ENCODE measurements around the gene CALCOCO1. TPM values are rescaled to one million over a fixed set of nuclear protein-coding genes. Genes with fewer than 3 reads are reported as not detected.

CALCOCO1 gene
- total RNA-seq, 2 donors from 2014 or later, result 141 to 160 TPM

DNA sequence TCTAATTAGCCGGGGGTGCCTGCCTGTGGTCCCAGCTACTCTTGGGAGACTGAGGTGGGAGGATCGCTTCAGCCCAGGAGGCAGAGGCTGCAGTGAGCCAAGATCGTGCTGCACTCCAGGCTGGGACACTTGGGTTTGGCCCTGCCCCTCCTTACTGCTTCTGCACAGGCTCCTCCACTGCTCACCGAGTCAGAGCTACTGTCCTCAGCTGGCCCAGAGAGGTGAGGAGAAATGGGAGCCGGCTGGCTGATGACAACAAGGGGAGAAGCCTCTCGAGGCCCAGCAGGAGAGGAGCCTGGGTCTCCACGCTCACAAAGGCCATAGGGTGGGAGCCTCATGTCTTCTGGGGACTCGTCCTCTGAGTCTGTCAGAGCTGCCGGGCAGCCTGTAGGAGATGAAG is 13.7 kb downstream of the CALCOCO1 start:
- no peak for DNase-seq
- intact Hi-C loops (cut with DNase I), result no loop called here
- ATAC-seq, result no peak

DNA sequence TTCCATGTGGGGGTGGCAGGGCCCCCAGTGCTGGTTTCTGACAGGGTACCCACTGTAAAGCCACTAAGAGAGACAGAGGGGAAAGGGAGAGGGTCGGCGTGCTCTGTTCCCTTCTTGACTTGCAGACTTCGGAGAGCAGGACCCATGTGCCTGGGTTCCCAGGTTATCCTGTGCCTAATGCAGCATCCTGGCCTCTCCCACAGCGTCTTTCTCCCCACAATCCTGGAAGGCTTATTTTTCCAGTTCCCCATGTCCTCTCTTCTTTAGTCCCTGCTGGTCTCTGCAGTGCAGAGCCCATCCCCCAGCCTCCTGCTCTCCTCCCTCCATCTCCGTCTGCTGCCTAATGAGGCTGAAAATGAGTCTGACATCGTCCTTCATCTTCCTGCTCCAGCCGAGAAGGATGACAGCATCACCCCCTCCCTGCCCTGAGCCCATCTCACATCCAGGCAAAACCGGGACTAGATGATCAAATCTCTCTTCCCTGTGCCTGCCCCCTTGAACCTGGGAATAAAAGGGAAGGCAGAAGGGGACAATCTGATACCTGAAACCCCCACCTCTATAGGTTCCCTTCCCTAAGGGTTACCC is 15.1 kb downstream of the CALCOCO1 start:
- intact Hi-C loops (cut with DNase I), result no loop called here
- no peak for DNase-seq

DNA sequence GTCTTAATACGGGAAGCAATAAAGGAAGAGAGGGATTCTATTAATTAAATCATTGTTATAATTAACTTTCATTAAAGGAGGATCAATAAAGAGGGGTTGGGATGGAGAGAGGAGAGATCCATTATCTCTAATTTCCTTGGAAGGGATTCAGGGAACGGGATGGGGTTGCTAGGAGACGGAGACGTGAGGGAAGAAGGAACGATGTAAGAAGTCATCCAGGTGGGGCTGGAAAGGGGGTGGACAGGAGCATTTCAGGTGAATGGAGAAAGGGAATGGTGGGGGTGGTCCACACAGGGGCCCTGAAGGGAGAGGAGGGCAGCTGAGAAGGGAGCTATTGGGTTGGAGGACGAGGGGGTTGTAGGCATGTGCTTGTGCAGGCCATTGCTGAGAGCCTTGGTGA is 17.2 kb downstream of the CALCOCO1 start:
- DNase-seq (no peak), ATAC-seq (no peak)
- intact Hi-C loops (cut with DNase I), result no loop called here

More for the DNA sequence above, 15.1 kb downstream of the CALCOCO1 start:
- no peak for ATAC-seq

DNA sequence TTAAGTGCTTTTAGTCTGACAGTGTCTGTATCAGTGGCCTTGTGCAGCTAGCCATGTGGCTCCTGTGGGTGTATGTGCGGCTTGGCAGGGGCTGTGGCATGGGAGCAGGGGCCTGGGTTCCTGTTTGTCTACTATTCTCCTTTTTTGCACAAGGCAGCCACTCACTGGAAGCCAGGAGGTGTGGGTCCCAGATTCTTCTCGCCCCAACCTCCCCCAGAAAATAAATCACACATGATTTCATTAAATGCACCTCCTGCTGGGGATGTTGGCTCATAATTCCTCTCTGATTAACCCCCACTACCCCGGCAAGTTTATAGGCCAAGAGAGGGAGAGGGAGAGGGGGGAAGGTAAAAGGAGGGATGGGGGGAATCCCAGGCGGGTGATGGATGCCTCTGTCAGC is 17.6 kb downstream of the CALCOCO1 start:
- DNase-seq (no peak), ATAC-seq (no peak)
- intact Hi-C loops (cut with DNase I), result no loop called here

DNA sequence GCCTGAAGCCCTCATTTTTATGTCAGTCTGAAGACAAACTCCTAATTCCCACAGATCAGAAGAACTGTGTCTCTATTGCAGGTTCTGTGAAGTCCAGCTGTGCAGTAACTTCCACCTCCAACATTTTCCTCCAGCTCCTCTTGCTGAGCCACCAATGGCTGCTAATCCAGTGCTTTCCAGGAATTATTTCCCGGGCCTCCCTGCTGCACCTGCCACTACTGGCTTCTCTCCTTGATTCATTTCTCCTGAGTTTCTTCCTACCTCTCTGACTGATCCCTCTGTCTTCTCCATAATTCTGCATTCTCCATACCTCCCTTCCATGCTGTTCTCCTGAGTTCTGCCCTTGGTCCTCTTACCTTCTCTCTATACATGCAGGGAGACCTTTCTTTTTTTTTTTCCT is 21.2 kb downstream of the CALCOCO1 start:
- no peak for DNase-seq

DNA sequence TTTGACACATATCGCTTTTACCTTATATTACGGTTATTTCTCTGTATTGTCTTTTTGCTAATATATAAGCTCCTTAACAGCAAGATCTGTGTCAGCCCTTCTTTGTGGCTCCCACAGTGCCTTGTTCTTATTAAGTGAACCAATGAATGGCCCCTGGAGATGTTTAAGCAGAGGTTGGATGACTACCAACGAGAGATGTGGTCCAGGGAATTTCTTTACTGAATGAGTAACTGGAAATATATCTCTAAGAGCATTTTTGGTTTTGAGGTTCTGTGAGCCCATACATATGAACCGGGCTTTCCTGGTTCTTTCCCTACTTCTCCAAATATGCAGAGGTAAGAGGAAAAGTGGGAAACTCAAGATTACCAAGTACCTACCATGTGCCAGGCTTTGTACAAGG is 23.5 kb downstream of the CALCOCO1 start:
- no peak for DNase-seq
- no peak for ATAC-seq
- intact Hi-C loops (cut with DNase I), result loop anchor here in 1 of 2 donors (2.0 kb wide), 1 partner anchor 39 kb away; no protein-coding TSS in a partner anchor

More for the DNA sequence above, 21.2 kb downstream of the CALCOCO1 start:
- intact Hi-C loops (cut with DNase I), result no loop called here
- ATAC-seq, result no peak

DNA sequence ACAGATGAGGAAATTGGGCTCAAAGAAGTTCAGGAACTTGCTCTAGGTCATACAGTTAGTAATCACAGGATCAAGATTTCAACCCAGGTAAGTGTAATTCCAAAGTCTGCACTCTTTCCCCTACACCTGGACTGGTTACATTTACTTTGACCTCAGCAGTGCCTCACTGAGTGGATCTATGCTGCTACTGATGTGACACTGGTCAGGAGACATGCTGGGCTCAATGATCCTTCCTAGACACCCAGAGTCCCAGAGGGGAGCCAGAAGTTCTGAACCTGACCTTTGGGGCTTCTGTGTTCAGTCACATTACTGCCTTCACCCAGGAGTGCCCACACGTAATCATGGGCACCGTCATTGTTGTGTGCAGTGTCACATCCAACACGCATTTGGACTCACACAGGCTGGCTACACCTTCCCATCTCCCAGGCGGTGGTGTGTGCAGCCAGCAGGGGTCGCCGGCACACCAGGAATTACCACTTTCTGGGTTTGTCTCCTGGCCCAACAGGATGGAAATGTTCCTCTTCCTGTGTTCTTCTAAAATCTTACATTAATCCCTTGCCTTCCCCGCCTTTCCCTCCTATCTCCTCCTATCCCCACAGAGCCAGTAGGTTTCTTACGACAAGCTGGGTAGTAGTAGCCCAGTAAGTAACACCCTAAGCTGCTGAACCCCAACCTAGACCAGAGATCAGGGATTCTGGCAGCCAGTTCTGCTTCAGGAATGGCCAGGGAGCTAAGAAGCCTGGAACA is 25.6 kb downstream of the CALCOCO1 start:
- ATAC-seq (peak; percentile 94 to 95), DNase-seq (peak; percentile 86)
- intact Hi-C loops (cut with DNase I), result loop anchor here (1.0 to 2.0 kb wide), 3 partner anchors 41 to 45 kb away; no protein-coding TSS in a partner anchor

DNA sequence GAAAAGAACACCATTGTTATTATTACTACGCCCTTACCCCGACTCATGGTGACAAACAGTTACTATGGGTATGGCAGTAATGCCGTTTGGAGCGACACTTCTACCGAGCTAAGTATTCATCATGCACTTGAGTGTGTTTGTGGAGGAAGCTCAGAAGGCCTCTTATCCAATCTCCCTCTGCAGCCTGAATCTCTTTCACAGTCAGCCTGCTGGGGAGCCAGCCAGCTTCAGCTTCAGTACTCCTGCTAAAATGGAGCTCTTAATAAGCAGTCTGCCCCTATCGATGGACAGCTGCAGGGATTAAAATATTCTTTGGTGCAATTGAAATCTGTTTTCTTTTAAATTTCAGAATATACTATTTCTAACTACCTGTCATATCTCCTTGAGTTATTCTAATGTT is 26.7 kb downstream of the CALCOCO1 start:
- intact Hi-C loops (cut with DNase I), result loop anchor here in 1 of 2 donors (2.0 kb wide), 1 partner anchor 44 kb away; no protein-coding TSS in a partner anchor
- DNase-seq, result no peak
- no peak for ATAC-seq

DNA sequence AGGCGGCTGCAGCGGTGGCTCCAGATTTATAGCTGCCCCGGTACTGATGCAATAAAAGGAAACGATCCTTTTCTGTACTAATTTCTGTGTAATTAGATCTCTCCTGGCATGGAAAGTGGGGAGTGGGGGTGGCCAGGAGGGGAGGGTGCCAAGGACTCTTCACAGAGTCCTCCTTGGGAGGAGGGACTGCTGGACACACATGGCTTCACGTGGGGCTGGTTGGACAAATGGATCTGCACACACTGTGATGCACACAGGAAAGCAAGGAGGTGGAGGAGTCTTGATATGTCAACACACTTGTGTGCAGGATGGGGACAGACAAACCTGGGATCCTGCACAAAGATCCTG is 27.6 kb downstream of the CALCOCO1 start:
- ATAC-seq (no peak), DNase-seq (no peak)
- intact Hi-C loops (cut with DNase I), result loop anchor here in 1 of 2 donors (2.0 kb wide), 1 partner anchor 45 kb away; no protein-coding TSS in a partner anchor

DNA sequence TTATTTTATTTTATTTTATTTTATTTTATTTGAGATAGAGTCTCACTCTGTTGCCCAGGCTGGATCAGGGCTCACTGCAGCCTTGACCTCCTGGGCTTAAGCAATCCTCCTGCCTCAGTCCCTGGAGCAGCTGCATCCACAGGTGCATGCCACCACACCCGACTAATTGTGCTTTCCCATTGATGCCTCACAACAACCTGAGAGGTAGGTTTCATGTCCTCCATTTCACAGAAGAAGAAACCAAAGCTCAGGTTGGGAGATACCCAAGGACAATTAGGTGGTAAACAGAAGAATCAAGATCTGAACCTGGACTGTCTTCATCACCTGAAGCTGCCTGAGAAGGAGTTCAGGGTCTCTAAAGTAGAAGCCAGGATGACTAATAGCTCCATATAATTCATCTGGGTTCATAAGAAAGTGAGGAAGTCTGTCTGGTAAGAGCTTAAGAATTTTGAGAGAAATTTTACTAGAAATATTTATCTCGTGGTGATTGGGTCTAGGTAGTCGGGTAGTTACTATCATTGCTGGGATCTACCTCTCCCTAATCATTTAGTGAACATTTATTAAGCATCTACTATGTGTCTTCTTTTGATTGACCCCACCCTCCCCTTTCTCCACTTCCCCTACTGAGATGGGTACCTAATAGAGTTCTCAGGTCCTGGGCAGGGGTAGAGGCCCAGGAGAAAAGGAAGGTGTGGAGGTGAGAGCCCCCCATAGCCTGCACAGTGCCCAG is 28.1 kb downstream of the CALCOCO1 start:
- DNase-seq, result no peak
- intact Hi-C loops (cut with DNase I), result no loop called here
- ATAC-seq, result no peak

DNA sequence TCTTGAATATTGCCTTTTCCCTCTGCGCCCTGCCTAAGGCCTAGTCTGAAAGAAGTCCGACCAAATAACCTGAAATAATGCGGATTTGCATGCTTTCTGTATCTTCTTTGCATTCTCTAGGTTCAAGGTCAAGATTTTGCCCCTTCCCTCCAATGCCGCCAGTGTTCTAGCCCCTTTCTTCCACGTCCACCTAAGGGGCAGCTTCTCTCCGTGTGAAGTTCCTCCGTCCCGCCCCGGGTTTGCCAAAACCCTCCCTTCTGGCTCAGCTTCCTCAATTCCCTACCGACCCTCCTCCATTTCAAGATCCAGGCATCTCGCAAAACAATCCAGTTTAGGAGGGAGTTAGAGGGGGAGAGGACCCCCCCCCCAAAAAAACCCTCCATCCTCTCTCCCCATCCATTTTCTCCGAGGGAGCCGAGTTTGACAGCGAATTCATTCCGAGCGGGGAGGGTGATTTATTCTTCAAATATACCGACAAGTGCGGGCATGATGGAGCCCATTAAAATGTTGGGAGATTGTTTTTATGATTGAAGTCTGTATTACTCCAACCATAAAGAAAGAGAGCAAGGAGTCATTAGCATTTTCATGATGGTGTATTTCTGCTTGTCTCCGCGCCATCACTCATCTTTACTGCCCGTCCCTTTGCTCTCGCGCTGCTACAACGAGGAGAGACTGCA is 30.5 kb downstream of the CALCOCO1 start:
- ATAC-seq (peak; percentile 19 to 35), DNase-seq (no peak)
- intact Hi-C loops (cut with DNase I), result no loop called here

DNA sequence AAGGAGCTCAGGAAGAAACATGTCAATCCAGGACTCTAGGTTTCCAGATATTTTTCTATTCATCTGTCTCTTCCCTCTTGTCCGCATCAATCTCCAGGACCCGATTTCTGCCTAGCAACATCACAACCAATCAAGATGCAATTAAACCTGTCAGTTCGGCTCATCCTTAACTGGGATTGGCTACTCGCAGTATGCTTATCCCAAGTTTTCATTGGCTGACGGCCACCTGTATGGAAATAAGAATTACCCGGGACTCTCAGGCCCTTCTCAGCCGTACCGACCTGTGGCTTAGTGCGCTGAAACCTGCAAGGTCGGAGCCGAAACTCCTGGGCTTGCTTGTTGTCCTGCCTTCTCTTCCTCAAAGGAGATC is 31.0 kb downstream of the CALCOCO1 start:
- DNase-seq, result peak; percentile 69
- intact Hi-C loops (cut with DNase I), result no loop called here
- ATAC-seq, result peak; percentile 94

DNA sequence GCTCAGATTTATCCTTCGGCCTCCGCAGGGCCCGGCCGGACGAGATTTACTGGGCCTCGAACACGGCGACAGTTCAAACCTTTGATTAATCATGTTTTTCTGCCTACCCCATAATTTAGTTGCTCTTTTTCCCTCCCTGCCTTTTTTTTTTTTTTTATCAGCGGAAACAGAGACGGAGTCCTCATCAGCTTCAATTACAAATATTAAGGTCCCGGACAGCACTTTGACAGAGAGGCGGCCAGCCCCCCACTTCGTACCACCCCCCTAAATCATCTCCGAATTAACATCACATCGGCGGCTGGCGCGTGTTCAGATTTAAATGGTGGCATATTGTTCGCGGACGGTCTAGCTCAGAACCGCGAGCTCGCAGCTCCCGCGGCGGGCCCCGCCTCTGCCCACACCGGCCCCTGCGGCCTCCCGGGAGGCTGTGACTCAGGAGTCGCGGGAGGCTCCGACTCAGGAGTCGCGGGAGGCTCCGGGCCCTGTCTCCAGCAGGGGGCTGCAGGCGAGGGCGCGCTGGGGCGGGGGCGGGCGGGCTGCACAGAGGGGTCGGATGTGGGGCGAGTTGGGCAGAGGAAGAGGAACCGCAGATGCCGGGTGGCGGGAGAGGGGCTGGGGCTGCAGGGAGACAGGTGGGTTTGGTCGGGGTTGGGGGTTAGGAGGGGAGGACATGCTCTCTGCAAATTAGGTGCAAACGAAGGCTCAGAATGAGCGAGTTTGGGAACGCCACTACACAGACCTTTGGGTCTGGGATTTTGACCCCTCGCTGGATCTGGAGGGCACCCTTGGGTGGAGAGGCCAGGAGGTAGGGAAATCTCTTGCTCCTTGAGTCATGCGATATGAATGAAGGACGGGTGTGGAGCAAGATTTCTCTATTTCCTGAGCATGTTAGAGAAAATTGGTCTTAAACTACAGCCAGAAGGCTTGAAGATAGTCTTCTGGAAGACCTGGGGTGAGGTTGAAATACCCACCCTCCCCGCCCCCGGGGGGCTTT is 31.8 kb downstream of the CALCOCO1 start:
- peak; percentile 47 for DNase-seq
- ATAC-seq, result peak; percentile 24 to 80
- intact Hi-C loops (cut with DNase I), result no loop called here

DNA sequence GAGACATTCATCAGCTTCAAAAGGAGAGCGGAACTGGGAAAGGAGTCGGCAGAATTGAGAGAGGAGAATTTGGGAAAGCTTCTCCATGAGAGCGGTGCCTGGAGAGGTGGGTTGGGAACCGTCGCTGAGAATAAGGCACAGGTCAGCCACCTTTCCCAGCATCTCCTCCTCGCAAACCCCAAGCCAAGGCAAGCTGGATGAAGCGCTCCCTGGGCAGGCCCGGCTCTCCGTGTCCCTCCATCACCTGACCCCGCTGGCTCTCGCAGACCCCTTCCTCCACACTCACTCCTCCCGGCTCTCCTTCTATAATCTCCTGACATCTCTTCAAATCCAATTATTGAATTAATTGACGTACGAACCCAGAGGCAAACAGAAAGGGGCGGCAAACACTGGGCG is 32.5 kb downstream of the CALCOCO1 start:
- ATAC-seq (no peak), DNase-seq (no peak)
- intact Hi-C loops (cut with DNase I), result no loop called here

DNA sequence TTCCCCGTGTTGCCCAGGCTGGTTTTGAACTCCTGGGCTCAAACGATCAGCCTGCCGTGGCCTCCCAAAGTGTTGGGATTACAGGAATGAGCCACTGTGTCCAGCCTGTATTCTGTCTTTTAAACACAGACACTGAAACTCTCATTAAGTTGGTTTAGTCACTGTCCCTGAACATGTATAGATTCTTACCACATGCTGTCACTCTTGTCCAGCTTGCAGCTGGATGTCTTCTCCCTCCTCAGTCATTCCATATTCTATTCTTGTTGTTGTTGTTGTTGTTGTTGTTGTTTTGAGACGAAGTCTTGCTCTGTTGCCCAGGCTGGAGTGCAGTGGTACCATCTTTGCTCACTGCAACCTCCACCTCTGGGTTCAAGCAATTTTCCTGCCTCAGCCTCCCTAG is 39.1 kb downstream of the CALCOCO1 start:
- DNase-seq (no peak), ATAC-seq (no peak)
- intact Hi-C loops (cut with DNase I), result no loop called here

DNA sequence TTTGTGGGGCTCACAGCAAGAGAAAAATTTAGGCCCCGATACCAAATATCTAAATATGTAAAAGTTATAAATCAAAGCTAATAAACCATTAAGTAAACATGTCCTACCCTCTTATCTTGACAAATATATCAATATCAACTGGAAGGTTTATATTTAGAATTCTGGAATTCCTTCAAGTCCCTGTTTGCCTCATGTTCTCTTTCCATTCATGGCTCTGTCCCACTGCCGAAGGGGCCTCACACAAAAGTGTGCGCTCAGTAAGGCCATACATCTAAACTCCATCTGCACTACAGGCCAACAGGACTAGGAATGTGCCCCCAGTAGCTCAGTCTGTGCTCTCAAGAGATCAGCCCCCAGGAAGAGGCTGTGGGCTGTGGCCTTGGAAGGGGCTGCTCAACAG is 40.8 kb downstream of the CALCOCO1 start:
- ATAC-seq, result no peak
- no peak for DNase-seq
- intact Hi-C loops (cut with DNase I), result no loop called here

DNA sequence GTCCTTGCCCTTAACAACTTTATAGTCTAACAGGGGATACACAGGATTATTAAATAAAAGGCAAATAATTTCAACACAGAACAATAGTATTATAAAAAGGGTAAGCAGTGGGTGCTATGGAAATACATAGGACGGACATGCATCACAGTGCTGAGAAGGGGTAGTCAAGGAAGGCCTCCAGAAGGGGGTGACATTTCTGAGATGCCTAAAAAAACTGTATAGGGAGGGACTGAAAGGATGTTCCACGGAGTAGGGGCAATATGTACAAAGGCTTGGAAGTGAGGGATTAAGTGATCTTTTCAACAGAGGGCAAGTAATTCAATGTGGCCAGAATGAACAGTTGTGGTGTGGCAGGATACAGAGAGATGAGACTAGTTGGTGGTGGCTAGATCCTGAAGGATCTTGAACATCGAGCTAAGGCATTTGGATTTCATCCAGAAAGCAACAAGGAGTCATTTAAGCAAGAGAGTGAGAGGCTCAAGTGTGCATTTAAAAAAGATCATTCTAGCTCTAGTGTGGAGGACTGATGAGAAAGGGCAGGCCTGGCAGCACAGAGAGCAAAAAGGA is 42.5 kb downstream of the CALCOCO1 start:
- intact Hi-C loops (cut with DNase I), result no loop called here
- DNase-seq, result no peak

DNA sequence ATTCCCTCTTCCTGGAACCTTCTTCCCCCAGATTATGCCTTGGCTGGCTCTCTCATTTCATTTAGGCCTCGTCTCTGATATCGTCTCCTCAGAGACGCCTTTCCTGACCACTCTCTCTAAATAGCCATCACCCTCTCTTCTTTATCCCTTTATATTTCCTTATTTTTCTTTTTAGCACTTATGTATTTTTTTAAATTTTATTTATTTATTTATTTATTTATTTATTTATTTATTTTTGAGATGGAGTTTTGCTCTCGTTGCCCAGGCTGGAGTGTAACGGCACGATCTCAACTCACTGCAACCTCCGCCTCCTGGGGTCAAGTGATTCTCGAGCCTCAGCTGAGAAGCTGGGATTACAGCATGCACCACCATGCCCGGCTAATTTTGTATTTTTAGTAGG is 43.3 kb downstream of the CALCOCO1 start:
- ATAC-seq (no peak), DNase-seq (no peak)
- intact Hi-C loops (cut with DNase I), result no loop called here

More for the DNA sequence above, 42.5 kb downstream of the CALCOCO1 start:
- ATAC-seq, result no peak

All from left cardiac atrium (tissue), 4 donors.